ENCODE results near the gene ASPM. TPM values are rescaled to one million over a fixed set of nuclear protein-coding genes. Genes with fewer than 3 reads are reported as not detected.
"Not testable (repeated sequence)": the region's sequence is repeated elsewhere in the genome, so short reads cannot be mapped to it uniquely, and the experiment has no call there.

The ASPM gene
- total RNA-seq, 2 experiments from 2014 or later: 25.8 to 25.9 TPM

GRCh38 chr1:197144570-197145325 is 1.7 kb downstream of the ASPM start:
- ChIA-PET POLR2A (no interaction called here), CTCF (no interaction called here)

GRCh38 chr1:197143276-197143675 is 3.2 kb downstream of the ASPM start:
- ChIA-PET POLR2A (no interaction called here), CTCF (no interaction called here)

GRCh38 chr1:197141575-197141974 is 4.9 kb downstream of the ASPM start:
- ChIA-PET POLR2A (no interaction called here), CTCF (no interaction called here)

- POLR2A ChIA-PET: no interaction called here
- CTCF ChIA-PET: no interaction called here
These were observed 6.3 kb downstream of the ASPM start for GRCh38 chr1:197140121-197140520.

- POLR2A ChIA-PET: no interaction called here
- CTCF ChIA-PET: no interaction called here
These were observed 7.3 kb downstream of the ASPM start for GRCh38 chr1:197139169-197139568.

- ChIA-PET POLR2A (no interaction called here), CTCF (no interaction called here)
These were observed 9.1 kb downstream of the ASPM start for GRCh38 chr1:197137322-197137721.

GRCh38 chr1:197130677-197131304 is 15.7 kb downstream of the ASPM start:
- CTCF ChIA-PET: no interaction called here

GRCh38 chr1:197129698-197130097 is 16.8 kb downstream of the ASPM start:
- ChIA-PET CTCF (no interaction called here), POLR2A (no interaction called here)

More at GRCh38 chr1:197130677-197131304, 15.7 kb downstream of the ASPM start:
- POLR2A ChIA-PET: no interaction called here

- CTCF ChIA-PET: no interaction called here
- POLR2A ChIA-PET: no interaction called here
These were observed 19.1 kb downstream of the ASPM start for GRCh38 chr1:197127246-197127912.

GRCh38 chr1:197126691-197127090 is 19.8 kb downstream of the ASPM start:
- CTCF ChIA-PET: no interaction called here

GRCh38 chr1:197124376-197124775 is 22.1 kb downstream of the ASPM start:
- ChIA-PET POLR2A (no interaction called here), CTCF (no interaction called here)

More at GRCh38 chr1:197126691-197127090, 19.8 kb downstream of the ASPM start:
- POLR2A ChIA-PET: no interaction called here

GRCh38 chr1:197116156-197116555 is 30.3 kb downstream of the ASPM start:
- POLR2A ChIA-PET: no interaction called here
- CTCF ChIA-PET: no interaction called here

GRCh38 chr1:197106869-197107268 is 39.6 kb downstream of the ASPM start:
- POLR2A ChIA-PET: no interaction called here
- CTCF ChIA-PET: no interaction called here

GRCh38 chr1:197103300-197103699 is 43.2 kb downstream of the ASPM start:
- POLR2A ChIA-PET: no interaction called here
- CTCF ChIA-PET: no interaction called here

GRCh38 chr1:197101978-197102377 is 44.5 kb downstream of the ASPM start:
- ChIA-PET POLR2A (no interaction called here), CTCF (no interaction called here)

GRCh38 chr1:197100677-197101076 is 45.8 kb downstream of the ASPM start:
- ChIA-PET POLR2A (no interaction called here), CTCF (no interaction called here)

GRCh38 chr1:197099444-197099843 is 47.0 kb downstream of the ASPM start:
- ChIA-PET POLR2A (no interaction called here), CTCF (no interaction called here)

GRCh38 chr1:197096971-197097370 is 49.5 kb downstream of the ASPM start:
- POLR2A ChIA-PET, CTCF ChIA-PET: not testable (repeated sequence)

- ChIA-PET CTCF (no interaction called here), POLR2A (no interaction called here)
These were observed 50.3 kb downstream of the ASPM start for GRCh38 chr1:197096137-197096536.

GRCh38 chr1:197093226-197093885 is 53.1 kb downstream of the ASPM start:
- CTCF ChIA-PET: no interaction called here
- POLR2A ChIA-PET: no interaction called here

GRCh38 chr1:197092491-197093023 is 53.9 kb downstream of the ASPM start:
- POLR2A ChIA-PET: no interaction called here
- CTCF ChIA-PET: no interaction called here

Measured in activated CD8-positive, alpha-beta memory T cell treated with anti-CD3 and anti-CD28 coated beads for 36 hours (primary cell).